ENCODE data around the gene RADIL.

The RADIL gene

DNA sequence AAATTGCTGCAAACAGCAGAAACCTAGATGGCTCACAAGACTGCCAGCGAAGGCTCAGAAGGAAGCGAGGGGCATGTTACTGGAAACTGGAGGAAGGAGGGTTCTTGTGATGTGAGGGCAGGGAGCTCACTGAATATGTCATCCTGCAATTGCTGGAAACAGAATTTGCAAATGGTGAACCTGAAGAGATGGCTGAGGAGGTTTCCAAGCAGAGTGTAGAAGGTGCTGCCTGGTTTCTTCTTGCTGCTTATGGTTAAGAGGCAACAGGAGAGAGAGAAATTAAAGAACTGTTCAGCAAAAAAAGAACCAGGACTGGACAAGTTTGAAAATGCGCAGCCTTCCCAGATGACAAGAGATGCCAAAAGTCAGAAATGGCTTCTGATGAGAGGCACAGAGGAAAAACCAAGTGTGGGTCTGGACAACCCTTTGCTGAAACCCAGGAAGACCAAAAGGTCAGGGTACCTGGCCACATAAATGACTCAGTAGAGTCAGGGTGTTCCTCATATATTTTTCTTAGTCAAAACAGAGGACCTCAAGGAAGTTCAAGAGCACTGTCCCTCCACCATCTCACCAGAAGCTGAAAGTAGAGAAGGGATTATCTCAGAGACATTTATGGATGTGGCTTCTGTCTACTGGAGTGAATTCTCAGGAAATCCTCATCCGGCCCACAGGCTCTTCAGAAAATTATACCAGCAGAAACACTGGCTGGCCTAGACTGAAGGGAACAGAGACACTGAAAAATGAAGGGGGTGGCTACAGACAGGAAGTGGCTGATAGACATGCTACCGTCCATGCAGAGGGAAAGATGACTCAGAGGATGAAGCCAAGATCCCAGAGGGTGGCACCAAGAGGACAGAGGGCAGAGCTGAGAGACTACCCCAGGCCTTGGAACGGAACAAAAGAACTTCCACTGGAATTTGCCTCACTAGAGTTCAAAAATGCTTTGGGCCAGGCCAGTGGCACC, 31.8 kb downstream of the RADIL start:
- peak; percentile 55 for DNase-seq (ENCODE audit: low spot score)
- FAIRE-seq, result no peak

- no peak for DNase-seq (ENCODE audit: low spot score)
- no peak for FAIRE-seq
These were observed 33.2 kb downstream of the RADIL start for GRCh38 chr7:4850262-4850795.

DNA sequence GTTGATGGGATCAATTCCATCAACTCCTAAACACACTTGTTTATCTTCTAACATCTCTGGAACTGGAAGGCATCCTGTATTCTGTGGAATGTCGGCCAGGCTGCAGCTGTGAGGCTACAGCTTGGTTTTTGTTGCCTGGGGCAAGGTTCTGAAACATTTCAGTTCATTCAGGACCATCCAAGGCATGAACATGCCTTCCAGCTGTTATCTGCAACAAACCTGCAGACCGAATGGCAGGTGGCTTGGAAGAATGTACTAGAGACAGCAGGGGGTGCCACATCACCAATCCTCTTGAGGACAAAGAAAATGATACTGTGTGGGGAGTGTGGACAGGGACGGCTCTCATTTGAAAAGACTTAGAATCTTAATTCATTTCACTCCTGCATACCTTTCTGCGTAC, 34.1 kb downstream of the RADIL start:
- FAIRE-seq (no peak), DNase-seq (ENCODE audit: low spot score) (no peak)

DNA sequence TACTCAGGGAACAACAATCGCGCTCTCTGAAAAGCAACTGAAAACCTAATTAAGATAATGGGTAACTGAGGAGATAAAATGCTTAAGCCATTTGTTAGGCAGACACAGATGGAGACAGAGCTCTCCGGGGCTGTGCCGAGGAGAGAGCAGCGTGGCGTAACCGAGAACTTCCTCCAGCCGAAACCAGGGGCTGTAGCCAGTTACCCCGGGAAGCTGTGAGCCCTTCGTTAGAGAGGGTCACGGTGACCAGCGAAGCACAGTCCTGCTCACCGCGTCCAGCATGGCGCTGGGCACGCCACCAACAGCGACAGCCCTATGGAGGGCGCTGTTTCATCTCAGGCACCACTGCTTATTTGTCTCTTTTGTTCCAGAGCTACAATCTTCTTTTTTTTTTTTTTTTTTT, 37.8 kb downstream of the RADIL start:
- DNase-seq (ENCODE audit: low spot score) (no peak), FAIRE-seq (no peak)

DNA sequence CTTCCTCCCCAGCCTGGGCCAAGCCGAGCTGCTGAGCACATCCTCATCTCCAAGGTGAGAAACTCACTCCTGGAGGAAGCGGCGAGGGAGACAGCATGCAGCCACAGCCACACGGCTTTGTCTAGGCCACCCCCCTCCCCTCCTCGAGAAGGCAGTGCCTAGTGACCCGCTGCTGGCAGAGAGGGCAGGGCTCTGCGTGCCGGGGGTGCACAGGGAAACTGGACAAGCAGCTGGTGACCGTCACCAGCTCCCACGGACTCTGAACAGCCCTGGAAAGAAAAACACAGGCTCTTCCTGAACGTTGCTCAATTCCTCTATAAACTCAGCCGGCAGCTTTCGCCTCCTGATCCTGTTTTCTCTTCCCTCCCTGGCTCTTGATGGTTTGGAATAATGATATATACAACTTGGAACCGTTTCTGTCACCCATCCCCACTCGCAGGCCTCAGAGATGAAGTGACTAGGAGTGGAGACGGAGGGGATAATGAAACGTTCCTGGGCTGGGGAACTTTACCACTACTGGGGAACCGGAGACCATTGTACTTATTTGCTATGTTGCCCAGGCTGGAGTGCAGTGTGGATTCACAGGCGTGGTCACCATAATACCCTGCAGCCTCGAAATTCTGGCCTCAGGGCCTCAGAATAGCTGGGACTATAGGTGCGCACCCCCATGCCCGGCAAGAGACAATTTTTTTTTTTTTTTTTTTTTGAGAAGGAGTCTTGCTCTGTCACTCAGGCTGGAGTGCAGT, 41.0 kb downstream of the RADIL start:
- FAIRE-seq (no peak), DNase-seq (ENCODE audit: low spot score) (no peak)

GRCh38 chr7:4841836-4842235, 41.7 kb downstream of the RADIL start:
- DNase-seq (ENCODE audit: low spot score) (no peak), FAIRE-seq (no peak)

- no peak for DNase-seq (ENCODE audit: low spot score)
- FAIRE-seq, result no peak
These were observed 42.3 kb downstream of the RADIL start for GRCh38 chr7:4841007-4841784.

DNA sequence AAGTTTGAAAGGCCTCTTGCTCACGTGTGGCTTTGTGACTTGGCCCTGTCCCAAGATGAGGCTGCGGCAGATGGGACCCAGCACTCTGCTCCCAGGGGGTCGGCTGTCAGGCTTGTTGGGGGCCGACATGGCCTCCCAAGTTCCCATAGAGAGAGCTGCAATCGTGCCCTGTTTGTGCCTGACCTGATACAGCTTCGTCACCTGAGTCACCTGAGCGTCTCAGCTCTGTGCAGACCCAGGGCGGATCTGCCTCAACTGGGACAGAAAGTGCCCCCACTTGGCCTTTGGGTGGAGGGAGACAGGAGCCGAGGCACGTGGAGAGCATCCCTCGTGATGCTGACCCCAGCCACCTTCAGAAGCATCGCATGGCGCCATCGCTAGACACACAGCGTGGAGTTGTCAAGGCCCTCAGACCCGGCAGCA, 43.4 kb downstream of the RADIL start:
- FAIRE-seq, result no peak
- no peak for DNase-seq (ENCODE audit: low spot score)

DNA sequence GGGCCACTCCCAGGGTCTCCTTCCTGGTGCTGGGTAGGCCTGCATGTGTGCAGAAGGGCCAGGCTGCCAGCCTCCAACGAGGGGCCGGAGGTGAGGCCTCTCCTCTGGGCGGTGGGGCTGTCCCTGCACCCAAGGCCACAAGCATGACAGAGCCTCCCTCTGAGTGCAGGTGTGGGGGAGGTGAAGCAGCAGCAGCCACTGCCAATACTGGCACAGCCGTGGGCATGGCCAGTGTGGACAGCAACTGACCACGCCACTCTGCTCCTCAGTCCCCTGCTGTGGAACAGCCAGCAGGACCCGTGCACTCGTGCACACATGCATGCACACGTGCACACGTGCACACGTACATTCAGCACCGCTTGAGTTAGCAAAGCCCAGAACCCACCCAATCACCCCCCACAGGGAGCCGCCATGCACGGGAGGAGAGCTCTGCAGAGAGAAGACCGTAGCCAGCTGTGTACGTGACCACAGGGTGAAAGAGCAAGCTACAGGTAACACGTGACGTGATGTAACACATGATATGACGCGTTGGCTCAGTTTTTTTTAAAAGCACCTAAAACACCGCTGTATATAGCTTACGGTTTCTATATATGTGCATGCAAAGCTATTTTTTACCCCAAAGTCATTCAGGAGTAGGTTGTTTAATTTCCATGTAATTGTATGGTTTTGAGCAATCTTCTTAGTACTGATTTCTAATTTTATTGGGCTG, 44.7 kb downstream of the RADIL start:
- no peak for FAIRE-seq

GRCh38 chr7:4837803-4838625, 45.5 kb downstream of the RADIL start:
- no peak for FAIRE-seq
- no peak for DNase-seq (ENCODE audit: low spot score)

More for the DNA sequence above, 44.7 kb downstream of the RADIL start:
- DNase-seq (ENCODE audit: low spot score), result no peak

- FAIRE-seq (no peak), DNase-seq (ENCODE audit: low spot score) (no peak)
These were observed 46.3 kb downstream of the RADIL start for GRCh38 chr7:4837041-4837802.

GRCh38 chr7:4836206-4836661, 47.3 kb downstream of the RADIL start:
- no peak for DNase-seq (ENCODE audit: low spot score)
- no peak for FAIRE-seq

DNA sequence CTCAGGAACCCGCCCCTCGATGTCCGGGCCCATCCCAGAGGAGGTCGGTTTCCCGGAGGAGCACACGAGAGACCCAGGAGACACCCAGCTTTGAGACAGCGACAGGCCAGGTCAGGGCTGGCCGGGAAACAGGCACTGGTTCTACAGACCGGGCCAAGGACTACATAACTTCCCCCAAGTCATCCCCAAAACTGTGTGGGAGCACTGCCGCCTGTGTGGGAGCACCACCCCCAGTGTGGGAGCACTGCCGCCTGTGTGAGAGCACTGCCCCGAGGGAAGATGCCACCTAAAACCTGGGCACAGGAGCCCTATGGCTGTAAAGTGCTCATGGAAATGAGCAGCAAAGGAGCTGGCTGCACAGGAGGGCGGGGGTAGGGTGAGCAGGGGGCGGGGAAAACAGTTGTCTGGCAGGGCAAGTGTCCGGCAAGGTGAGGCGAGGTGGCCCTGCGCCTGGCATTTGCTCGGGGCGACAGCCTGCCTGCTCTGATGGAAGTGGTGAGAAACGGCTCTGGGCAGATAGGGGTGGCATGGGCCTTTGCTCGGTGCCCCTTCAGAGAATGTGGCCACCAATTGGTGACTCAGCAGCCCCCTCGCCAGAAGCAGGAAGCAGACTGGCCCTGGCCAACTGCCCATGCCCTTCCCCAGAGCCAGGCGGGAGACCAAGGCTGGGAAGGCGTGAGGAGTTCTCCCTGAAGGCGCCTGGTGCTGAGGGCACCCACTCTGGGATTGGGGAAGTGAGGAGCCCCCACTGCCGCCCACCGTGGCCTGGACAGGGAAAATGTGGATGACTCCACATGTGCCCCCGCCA, 47.9 kb downstream of the RADIL start:
- FAIRE-seq, result no peak

DNA sequence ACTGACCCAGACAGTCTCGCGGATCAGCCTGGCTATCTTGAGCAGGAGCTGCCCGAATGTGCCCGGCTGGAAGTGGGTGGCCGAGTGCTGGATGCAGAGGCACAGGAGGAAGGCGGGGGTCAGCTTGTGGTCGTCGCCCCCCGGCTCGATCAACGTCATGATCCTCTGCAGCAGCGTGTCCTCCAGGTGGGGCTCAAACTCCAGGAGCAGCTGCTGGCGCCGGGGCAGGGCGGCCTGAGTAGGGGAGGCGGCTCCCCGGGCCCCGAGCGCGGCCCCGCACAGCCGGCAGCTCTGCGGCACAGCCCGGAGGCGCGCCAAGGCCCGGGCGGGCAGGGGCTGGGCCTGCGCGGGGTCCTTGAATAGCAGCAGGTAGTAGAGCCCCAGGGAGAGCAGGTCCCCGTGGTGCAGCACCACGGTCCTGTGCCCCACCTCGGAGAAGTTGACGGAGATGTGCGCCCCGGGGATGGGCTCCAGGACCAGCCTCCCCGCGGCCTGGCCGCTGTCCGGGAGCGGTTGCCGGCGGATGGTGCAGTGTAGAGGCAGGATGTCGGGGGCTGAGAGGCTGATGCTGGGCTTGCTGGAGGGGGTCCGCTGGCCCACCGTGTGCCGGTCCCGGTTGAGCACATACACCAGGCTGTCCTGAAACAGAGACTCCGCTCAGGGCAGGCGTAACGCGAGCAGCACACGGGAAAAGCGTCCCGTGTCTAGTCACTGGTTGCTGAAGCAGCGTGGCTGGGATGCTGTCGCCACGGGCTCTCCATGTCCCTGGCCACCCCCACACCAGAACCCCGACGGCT, 48.7 kb downstream of the RADIL start:
- DNase-seq (ENCODE audit: low spot score) (no peak), FAIRE-seq (no peak)

More for the DNA sequence above, 47.9 kb downstream of the RADIL start:
- no peak for DNase-seq (ENCODE audit: low spot score)

GRCh38 chr7:4833691-4834600, 49.6 kb downstream of the RADIL start:
- DNase-seq (ENCODE audit: low spot score) (no peak), FAIRE-seq (no peak)

DNA sequence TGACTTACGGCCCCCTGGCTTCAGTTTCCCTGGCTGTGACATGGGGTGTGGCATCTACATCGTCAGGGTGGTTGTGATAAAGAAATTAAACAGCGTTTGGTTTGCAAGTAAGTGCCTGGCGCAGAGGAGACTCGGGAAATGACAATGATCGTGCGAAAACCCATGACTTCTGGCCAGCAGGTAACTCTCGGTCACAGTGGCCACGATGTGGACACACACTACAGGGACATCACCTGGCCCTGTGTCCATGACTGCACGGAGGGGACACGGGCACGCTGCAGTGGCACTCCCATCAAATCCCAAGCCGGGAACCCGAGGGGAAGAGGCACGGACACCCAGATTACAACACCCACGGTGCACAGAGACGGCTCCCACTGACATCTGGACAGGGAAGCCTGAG, 50.3 kb downstream of the RADIL start:
- FAIRE-seq (no peak), DNase-seq (ENCODE audit: low spot score) (no peak)

Data from RCC 7860 (cell line).